SK-N-SH treated with all-trans-retinoic acid at 6 μM for 48 hours (cell line): ENCODE measurements around the gene RALGPS1.

ENCODE experiments used
- ATAC-seq: fragments of 200-7000 bp; cut with Tn5 transposase; 3 replicates; pipeline ENCODE4 v1.9.1; 2020; ENCODE audit warnings: mild to moderate bottlenecking, moderate library complexity
- ARNTL ChIP-seq: fragments of 450-650 bp; formaldehyde crosslinking; IDR thresholded peaks from 2 replicates; pipeline ENCODE4 v1.5.0; 2020; ENCODE audit warnings: low read depth, mild to moderate bottlenecking, moderate library complexity, borderline replicate concordance
- BACH2 ChIP-seq: fragments of 250-450 bp; sonication (Bioruptor Pico); IDR thresholded peaks from 2 replicates; pipeline ENCODE4 v1.9.0; 2021; ENCODE audit warnings: mild to moderate bottlenecking, borderline replicate concordance
- CSDC2 ChIP-seq: fragments of 250-450 bp; sonication (Bioruptor Pico); IDR thresholded peaks from 2 replicates; pipeline ENCODE4 v1.5.0; 2020; ENCODE audit warnings: mild to moderate bottlenecking, moderate library complexity
- ESRRG ChIP-seq: fragments of 250-450 bp; sonication (Bioruptor Pico); IDR thresholded peaks from 2 replicates; pipeline ENCODE4 v1.6.1; 2021; ENCODE audit warnings: mild to moderate bottlenecking
- GLIS3 ChIP-seq: fragments of 250-450 bp; sonication (Bioruptor Pico); IDR thresholded peaks from 2 replicates; pipeline ENCODE4 v1.5.0; 2020; ENCODE audit warnings: mild to moderate bottlenecking, moderate library complexity
- ISL1 ChIP-seq: fragments of 250-450 bp; sonication (Bioruptor Pico); IDR thresholded peaks from 2 replicates; pipeline ENCODE4 v2.1.2; 2022; ENCODE audit warnings: mild to moderate bottlenecking, moderate library complexity
- OSR1 ChIP-seq: fragments of 250-450 bp; sonication (Bioruptor Pico); IDR thresholded peaks from 2 replicates; pipeline ENCODE4 v1.8.0; 2022; ENCODE audit warnings: moderate library complexity, mild to moderate bottlenecking, inconsistent platforms
- PPARA ChIP-seq: fragments of 250-450 bp; sonication (Bioruptor Pico); IDR thresholded peaks from 2 replicates; pipeline ENCODE4 v1.5.0; 2020; ENCODE audit warnings: mild to moderate bottlenecking, borderline replicate concordance
- RARB ChIP-seq: fragments of 250-450 bp; sonication (Bioruptor Pico); IDR thresholded peaks from 2 replicates; pipeline ENCODE4 v1.8.0; 2021; ENCODE audit warnings: mild to moderate bottlenecking, moderate library complexity
- SNAI2 ChIP-seq: fragments of 250-450 bp; sonication (Bioruptor Pico); IDR thresholded peaks from 2 replicates; pipeline ENCODE4 v1.5.0; 2020; ENCODE audit warnings: mild to moderate bottlenecking, moderate library complexity
- TCF4 ChIP-seq: fragments of 250-450 bp; sonication (Bioruptor Pico); IDR thresholded peaks from 2 replicates; pipeline ENCODE4 v1.8.0; 2021; ENCODE audit warnings: mild to moderate bottlenecking, moderate library complexity, borderline replicate concordance
- TOX ChIP-seq: fragments of 250-450 bp; sonication (Bioruptor Pico); IDR thresholded peaks from 2 replicates; pipeline ENCODE4 v1.8.0; 2021; ENCODE audit warnings: mild to moderate bottlenecking, moderate library complexity, borderline replicate concordance
- ZFP3 ChIP-seq: fragments of 250-450 bp; sonication (Bioruptor Pico); IDR thresholded peaks from 2 replicates; pipeline ENCODE4 v1.5.0; 2020; ENCODE audit warnings: mild to moderate bottlenecking, moderate library complexity
- ZFP30 ChIP-seq: fragments of 450-650 bp; formaldehyde crosslinking; IDR thresholded peaks from 2 replicates; pipeline ENCODE4 v1.5.0; 2022; ENCODE audit warnings: mild to moderate bottlenecking, moderate library complexity
- ZNF565 ChIP-seq: fragments of 450-650 bp; formaldehyde crosslinking; conservative IDR thresholded peaks from 2 replicates; pipeline ENCODE4 v1.5.0; 2020; ENCODE audit warnings: low read depth, mild to moderate bottlenecking, moderate library complexity
- ZNF70 ChIP-seq: fragments of 450-650 bp; formaldehyde crosslinking; IDR thresholded peaks from 2 replicates; pipeline ENCODE4 v1.5.0; 2020; ENCODE audit warnings: mild to moderate bottlenecking, moderate library complexity
- TF ChIP-seq, protein P1 (sequence below): fragments of 250-450 bp; sonication (Bioruptor Pico); IDR thresholded peaks from 2 replicates; pipeline ENCODE4 v1.5.0; 2020; ENCODE audit warnings: mild to moderate bottlenecking, moderate library complexity
- TF ChIP-seq, protein P2 (sequence below): fragments of 250-450 bp; sonication (Bioruptor Pico); IDR thresholded peaks from 2 replicates; pipeline ENCODE4 v1.8.0; 2020; ENCODE audit warnings: mild to moderate bottlenecking, moderate library complexity, borderline replicate concordance
- TF ChIP-seq, protein P3 (sequence below): fragments of 250-450 bp; sonication (Bioruptor Pico); IDR thresholded peaks from 2 replicates; pipeline ENCODE4 v1.5.1; 2020; ENCODE audit warnings: low read depth, mild to moderate bottlenecking, moderate library complexity
- TF ChIP-seq, protein P4 (sequence below): fragments of 250-450 bp; sonication (Bioruptor Pico); IDR thresholded peaks from 2 replicates; pipeline ENCODE4 v1.5.1; 2021; ENCODE audit warnings: mild to moderate bottlenecking, moderate library complexity

Gene RALGPS1

DNA sequence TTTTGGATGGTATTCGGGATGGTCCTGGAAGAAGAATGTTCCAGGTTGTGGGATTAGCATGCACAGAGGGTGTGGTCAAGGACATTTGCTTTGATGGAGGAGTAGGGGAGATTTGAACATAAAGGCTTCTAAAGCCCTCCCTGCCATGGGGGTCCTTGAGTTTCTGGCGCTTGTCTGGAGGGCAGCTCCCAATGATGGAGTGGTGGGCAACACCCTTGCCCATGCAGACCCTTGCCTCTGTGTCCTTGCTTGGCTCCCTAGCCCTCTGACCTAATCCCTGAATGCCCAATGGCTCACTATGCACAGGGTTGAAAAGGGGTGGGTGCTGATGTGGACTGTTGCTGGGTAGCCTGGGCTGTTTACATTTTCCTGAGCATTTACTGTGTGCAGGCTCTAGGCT, 66.6 kb downstream of the RALGPS1 start (continued):
- TF ChIP-seq, protein P1, sequence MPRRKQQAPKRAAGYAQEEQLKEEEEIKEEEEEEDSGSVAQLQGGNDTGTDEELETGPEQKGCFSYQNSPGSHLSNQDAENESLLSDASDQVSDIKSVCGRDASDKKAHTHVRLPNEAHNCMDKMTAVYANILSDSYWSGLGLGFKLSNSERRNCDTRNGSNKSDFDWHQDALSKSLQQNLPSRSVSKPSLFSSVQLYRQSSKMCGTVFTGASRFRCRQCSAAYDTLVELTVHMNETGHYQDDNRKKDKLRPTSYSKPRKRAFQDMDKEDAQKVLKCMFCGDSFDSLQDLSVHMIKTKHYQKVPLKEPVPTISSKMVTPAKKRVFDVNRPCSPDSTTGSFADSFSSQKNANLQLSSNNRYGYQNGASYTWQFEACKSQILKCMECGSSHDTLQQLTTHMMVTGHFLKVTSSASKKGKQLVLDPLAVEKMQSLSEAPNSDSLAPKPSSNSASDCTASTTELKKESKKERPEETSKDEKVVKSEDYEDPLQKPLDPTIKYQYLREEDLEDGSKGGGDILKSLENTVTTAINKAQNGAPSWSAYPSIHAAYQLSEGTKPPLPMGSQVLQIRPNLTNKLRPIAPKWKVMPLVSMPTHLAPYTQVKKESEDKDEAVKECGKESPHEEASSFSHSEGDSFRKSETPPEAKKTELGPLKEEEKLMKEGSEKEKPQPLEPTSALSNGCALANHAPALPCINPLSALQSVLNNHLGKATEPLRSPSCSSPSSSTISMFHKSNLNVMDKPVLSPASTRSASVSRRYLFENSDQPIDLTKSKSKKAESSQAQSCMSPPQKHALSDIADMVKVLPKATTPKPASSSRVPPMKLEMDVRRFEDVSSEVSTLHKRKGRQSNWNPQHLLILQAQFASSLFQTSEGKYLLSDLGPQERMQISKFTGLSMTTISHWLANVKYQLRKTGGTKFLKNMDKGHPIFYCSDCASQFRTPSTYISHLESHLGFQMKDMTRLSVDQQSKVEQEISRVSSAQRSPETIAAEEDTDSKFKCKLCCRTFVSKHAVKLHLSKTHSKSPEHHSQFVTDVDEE: no peak
- no peak for TF ChIP-seq ARNTL (CRISPR knock-in tag)
- no peak for TF ChIP-seq TCF4
- no peak for TF ChIP-seq ZNF565 (CRISPR knock-in tag)

- ATAC-seq: no peak
- no peak for TF ChIP-seq ZNF70 (CRISPR knock-in tag)
- no peak for TF ChIP-seq TCF4
- no peak for TF ChIP-seq TOX (CRISPR knock-in tag)
- TF ChIP-seq BACH2: no peak
- TF ChIP-seq ISL1 (CRISPR knock-in tag): no peak
- TF ChIP-seq, protein P2, sequence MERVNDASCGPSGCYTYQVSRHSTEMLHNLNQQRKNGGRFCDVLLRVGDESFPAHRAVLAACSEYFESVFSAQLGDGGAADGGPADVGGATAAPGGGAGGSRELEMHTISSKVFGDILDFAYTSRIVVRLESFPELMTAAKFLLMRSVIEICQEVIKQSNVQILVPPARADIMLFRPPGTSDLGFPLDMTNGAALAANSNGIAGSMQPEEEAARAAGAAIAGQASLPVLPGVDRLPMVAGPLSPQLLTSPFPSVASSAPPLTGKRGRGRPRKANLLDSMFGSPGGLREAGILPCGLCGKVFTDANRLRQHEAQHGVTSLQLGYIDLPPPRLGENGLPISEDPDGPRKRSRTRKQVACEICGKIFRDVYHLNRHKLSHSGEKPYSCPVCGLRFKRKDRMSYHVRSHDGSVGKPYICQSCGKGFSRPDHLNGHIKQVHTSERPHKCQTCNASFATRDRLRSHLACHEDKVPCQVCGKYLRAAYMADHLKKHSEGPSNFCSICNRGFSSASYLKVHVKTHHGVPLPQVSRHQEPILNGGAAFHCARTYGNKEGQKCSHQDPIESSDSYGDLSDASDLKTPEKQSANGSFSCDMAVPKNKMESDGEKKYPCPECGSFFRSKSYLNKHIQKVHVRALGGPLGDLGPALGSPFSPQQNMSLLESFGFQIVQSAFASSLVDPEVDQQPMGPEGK: no peak
- TF ChIP-seq CSDC2: no peak
- TF ChIP-seq, protein P1: no peak
- TF ChIP-seq PPARA (CRISPR knock-in tag): no peak
- TF ChIP-seq ESRRG (CRISPR knock-in tag): no peak
- TF ChIP-seq, all 23 proteins: peak for 0
Measured at GRCh38 chr9:126982215-126983002, 67.8 kb downstream of the RALGPS1 start.

DNA sequence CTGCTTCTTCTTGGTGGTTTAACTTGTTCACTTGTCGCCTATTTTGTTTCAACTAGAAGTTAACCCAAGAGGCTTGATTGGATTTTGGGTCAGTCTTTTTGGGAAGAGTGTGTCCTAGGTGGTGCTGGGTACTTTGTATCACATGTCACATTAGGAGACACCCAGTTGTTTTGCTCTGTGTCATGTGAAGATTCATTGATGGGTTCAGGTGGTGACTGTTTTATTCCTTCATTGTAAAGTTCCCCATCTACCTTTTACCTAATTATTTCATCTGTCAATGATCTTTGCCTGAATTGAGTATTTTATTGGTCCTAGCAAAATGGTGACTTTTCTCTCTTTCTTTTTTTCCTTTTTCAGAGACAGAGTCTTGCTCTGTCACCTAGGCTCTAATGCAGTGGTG, 69.2 kb downstream of the RALGPS1 start:
- no peak for ATAC-seq
- no peak for TF ChIP-seq GLIS3
- TF ChIP-seq, protein P3, sequence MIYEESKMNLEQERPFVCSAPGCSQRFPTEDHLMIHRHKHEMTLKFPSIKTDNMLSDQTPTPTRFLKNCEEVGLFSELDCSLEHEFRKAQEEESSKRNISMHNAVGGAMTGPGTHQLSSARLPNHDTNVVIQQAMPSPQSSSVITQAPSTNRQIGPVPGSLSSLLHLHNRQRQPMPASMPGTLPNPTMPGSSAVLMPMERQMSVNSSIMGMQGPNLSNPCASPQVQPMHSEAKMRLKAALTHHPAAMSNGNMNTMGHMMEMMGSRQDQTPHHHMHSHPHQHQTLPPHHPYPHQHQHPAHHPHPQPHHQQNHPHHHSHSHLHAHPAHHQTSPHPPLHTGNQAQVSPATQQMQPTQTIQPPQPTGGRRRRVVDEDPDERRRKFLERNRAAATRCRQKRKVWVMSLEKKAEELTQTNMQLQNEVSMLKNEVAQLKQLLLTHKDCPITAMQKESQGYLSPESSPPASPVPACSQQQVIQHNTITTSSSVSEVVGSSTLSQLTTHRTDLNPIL (CRISPR knock-in tag): no peak
- no peak for TF ChIP-seq PPARA (CRISPR knock-in tag)
- no peak for TF ChIP-seq TCF4
- no peak for TF ChIP-seq SNAI2
- no peak for TF ChIP-seq ZFP30

GRCh38 chr9:126984969-126985368, 70.4 kb downstream of the RALGPS1 start:
- no peak for ATAC-seq
- TF ChIP-seq ZNF565 (CRISPR knock-in tag): no peak
- TF ChIP-seq, protein P2: no peak
- TF ChIP-seq, protein P1: no peak
- TF ChIP-seq RARB: no peak
- no peak for TF ChIP-seq TOX (CRISPR knock-in tag)
- no peak for TF ChIP-seq ZFP3 (CRISPR knock-in tag)
- no peak for TF ChIP-seq ZFP30
- TF ChIP-seq OSR1 (CRISPR knock-in tag): no peak
- TF ChIP-seq, protein P4, sequence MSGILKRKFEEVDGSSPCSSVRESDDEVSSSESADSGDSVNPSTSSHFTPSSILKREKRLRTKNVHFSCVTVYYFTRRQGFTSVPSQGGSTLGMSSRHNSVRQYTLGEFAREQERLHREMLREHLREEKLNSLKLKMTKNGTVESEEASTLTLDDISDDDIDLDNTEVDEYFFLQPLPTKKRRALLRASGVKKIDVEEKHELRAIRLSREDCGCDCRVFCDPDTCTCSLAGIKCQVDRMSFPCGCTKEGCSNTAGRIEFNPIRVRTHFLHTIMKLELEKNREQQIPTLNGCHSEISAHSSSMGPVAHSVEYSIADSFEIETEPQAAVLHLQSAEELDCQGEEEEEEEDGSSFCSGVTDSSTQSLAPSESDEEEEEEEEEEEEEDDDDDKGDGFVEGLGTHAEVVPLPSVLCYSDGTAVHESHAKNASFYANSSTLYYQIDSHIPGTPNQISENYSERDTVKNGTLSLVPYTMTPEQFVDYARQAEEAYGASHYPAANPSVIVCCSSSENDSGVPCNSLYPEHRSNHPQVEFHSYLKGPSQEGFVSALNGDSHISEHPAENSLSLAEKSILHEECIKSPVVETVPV: no peak
- no peak for TF ChIP-seq TCF4
- no peak for TF ChIP-seq CSDC2
- TF ChIP-seq SNAI2: no peak
- TF ChIP-seq BACH2: no peak
- TF ChIP-seq, all 23 proteins: peak for 0
